H1 (cell line): ENCODE results near the gene SPHK1. TPM values are rescaled to one million over a fixed set of nuclear protein-coding genes. Genes with fewer than 3 reads are reported as not detected.
A peak's percentile ranks its signal among the peaks of the same experiment; 100 is the strongest.

Experiments
- CTCF ChIA-PET: fragments of 300-600 bp; sonication (Branson Sonifier 250); formaldehyde crosslinking; loops from one replicate; lab custom pipeline; 2021; ENCODE audit not compliant: partially characterized antibody; lab: Charles Lee
- POLR2A ChIA-PET: fragments of 300-600 bp; sonication (Branson Sonifier 250); formaldehyde crosslinking; loops from one replicate; lab custom pipeline; 2021; ENCODE audit warnings: inconsistent platforms; ENCODE audit not compliant: partially characterized antibody; lab: Charles Lee
- DNase-seq, 2 experiments: peaks; one replicate each; pipeline versions ENCODE4 v3.0.0 to v3.0.0-alpha.2; 2010 to 2022; ENCODE audit warnings: low spot score in 2 of 2, low read depth in 1 of 2, mixed read lengths in 1 of 2
- FAIRE-seq: peaks from 2 replicates; lab custom pipeline; 2011; peaks lifted over from hg19 to GRCh38; lab: Jason Lieb, UNC
- H2AFZ ChIP-seq: 2 replicates; pipeline ENCODE4 v1.8.1; 2012; ENCODE audit warnings: low read length, inconsistent platforms
- H2AK5ac ChIP-seq: 2 replicates; pipeline ENCODE4 v1.6.1; 2013; ENCODE audit warnings: low read depth, low read length
- H2BK120ac ChIP-seq: replicated peaks from 2 replicates; pipeline ENCODE3; 2013; ENCODE audit warnings: low read depth, low read length, inconsistent platforms
- H2BK12ac ChIP-seq: 2 replicates; pipeline ENCODE4 v1.6.1; 2013; ENCODE audit warnings: low read depth, low read length
- H2BK15ac ChIP-seq: 2 replicates; pipeline ENCODE4 v1.6.1; 2013; ENCODE audit warnings: low read length
- H2BK20ac ChIP-seq: 2 replicates; pipeline ENCODE4 v1.6.1; 2013; ENCODE audit warnings: low read length
- H2BK5ac ChIP-seq: 2 replicates; pipeline ENCODE4 v1.6.1; 2013; ENCODE audit warnings: low read depth, low read length
- H3K14ac ChIP-seq: 2 replicates; pipeline ENCODE4 v1.6.1; 2013; ENCODE audit warnings: inconsistent platforms; ENCODE audit not compliant: insufficient read length
- H3K18ac ChIP-seq: 2 replicates; pipeline ENCODE4 v1.6.1; 2013; ENCODE audit warnings: low read length; ENCODE audit errors: extremely low read depth
- H3K23ac ChIP-seq: 2 replicates; pipeline ENCODE4 v1.6.1; 2013; ENCODE audit warnings: inconsistent platforms; ENCODE audit not compliant: insufficient read length
- H3K23me2 ChIP-seq: 2 replicates; pipeline ENCODE4 v1.6.1; 2013; ENCODE audit warnings: low read depth, low read length
- H3K27ac ChIP-seq: 2 replicates; pipeline ENCODE4 v1.6.1; 2011; ENCODE audit warnings: low read depth, low read length, inconsistent platforms
- H3K27me3 ChIP-seq, 4 experiments: replicated peaks in 1 of 4; 1 replicate in 1 of 4; 2 replicates in 3 of 4; pipeline versions ENCODE4 v1.6.1 to v1.8.1; 2011 to 2013; ENCODE audit warnings: low read length in 3 of 4, mild to moderate bottlenecking in 3 of 4, inconsistent platforms in 2 of 4, mixed read lengths in 2 of 4, moderate library complexity in 1 of 4; ENCODE audit not compliant: control insufficient read depth in 3 of 4, insufficient read depth in 3 of 4; ENCODE audit errors: extremely low read depth in 1 of 4
- H3K36me3 ChIP-seq, 4 experiments: 2 replicates each; pipeline versions ENCODE4 v1.6.1 to v1.8.1; 2011 to 2013; ENCODE audit warnings: mild to moderate bottlenecking in 4 of 4, low read length in 3 of 4, moderate library complexity in 2 of 4, control low read depth in 1 of 4, inconsistent platforms in 1 of 4; ENCODE audit not compliant: insufficient read depth in 4 of 4, control insufficient read depth in 2 of 4
- H3K4ac ChIP-seq: replicated peaks from 2 replicates; pipeline ENCODE3; 2013; ENCODE audit warnings: low read length, low read depth, mixed read lengths, inconsistent platforms; ENCODE audit not compliant: insufficient read length
- H3K4me1 ChIP-seq, 4 experiments: replicated peaks in 1 of 4; 1 replicate in 1 of 4; 2 replicates in 3 of 4; pipeline versions ENCODE4 v1.6.1 to v1.8.1; 2011 to 2013; ENCODE audit warnings: low read length in 3 of 4, inconsistent platforms in 2 of 4, mixed read lengths in 1 of 4; ENCODE audit not compliant: insufficient read depth in 4 of 4, control insufficient read depth in 3 of 4
- H3K4me2 ChIP-seq, 2 experiments: 2 replicates each; pipeline versions ENCODE4 v1.6.1 to v1.8.1; 2011 to 2013; ENCODE audit warnings: low read depth in 2 of 2, low read length in 2 of 2, control low read depth in 1 of 2, inconsistent platforms in 1 of 2, mild to moderate bottlenecking in 1 of 2; ENCODE audit not compliant: insufficient read depth in 1 of 2
- H3K4me3 ChIP-seq, 4 experiments: fragments of 200-600, 300-600 bp in 1 of 4; sonication (generic), shearing (Covaris generic), sonication (Bioruptor Twin) in 1 of 4; 2 replicates each; pipeline versions ENCODE4 v1.5.1 to v1.8.1; 2011 to 2016; ENCODE audit warnings: low read length in 4 of 4, low read depth in 3 of 4, control low read depth in 2 of 4, inconsistent platforms in 2 of 4, mild to moderate bottlenecking in 2 of 4, mixed read lengths in 1 of 4, moderate library complexity in 1 of 4; ENCODE audit not compliant: insufficient read depth in 2 of 4; ENCODE audit errors: extremely low read depth in 1 of 4
- H3K56ac ChIP-seq: replicated peaks from 2 replicates; pipeline ENCODE3; 2013; ENCODE audit warnings: low read depth, mild to moderate bottlenecking, mixed read lengths, low read length, inconsistent platforms; ENCODE audit not compliant: insufficient read length
- H3K79me1 ChIP-seq: 2 replicates; pipeline ENCODE4 v1.6.1; 2013; ENCODE audit warnings: low read depth, low read length, control low read depth
- H3K79me2 ChIP-seq, 2 experiments: 2 replicates each; pipeline versions ENCODE4 v1.6.1 to v1.8.1; 2012 to 2013; ENCODE audit warnings: low read length in 2 of 2, mild to moderate bottlenecking in 2 of 2, inconsistent platforms in 1 of 2; ENCODE audit not compliant: insufficient read depth in 2 of 2, control insufficient read depth in 1 of 2
- H3K9ac ChIP-seq, 4 experiments: replicated peaks in 1 of 4; 1 replicate in 1 of 4; 2 replicates in 3 of 4; pipeline versions ENCODE4 v1.6.1 to v1.8.1; 2011 to 2013; ENCODE audit warnings: low read depth in 3 of 4, low read length in 3 of 4, control low read depth in 2 of 4, mild to moderate bottlenecking in 2 of 4, moderate library complexity in 2 of 4, inconsistent platforms in 1 of 4; ENCODE audit errors: extremely low read depth in 1 of 4
- H3K9me3 ChIP-seq, 2 experiments: 2 replicates each; pipeline versions ENCODE4 v1.6.1 to v1.8.1; 2012 to 2013; ENCODE audit warnings: mild to moderate bottlenecking in 2 of 2, moderate library complexity in 2 of 2, control low read depth in 1 of 2, inconsistent platforms in 1 of 2, low read depth in 1 of 2, low read length in 1 of 2, mixed read lengths in 1 of 2; ENCODE audit not compliant: insufficient read depth in 2 of 2
- H4K20me1 ChIP-seq, 2 experiments: replicated peaks in 1 of 2; 2 replicates each; pipeline versions ENCODE3 to v1.8.1; 2011 to 2013; ENCODE audit warnings: inconsistent platforms in 2 of 2, low read length in 2 of 2, mild to moderate bottlenecking in 1 of 2; ENCODE audit not compliant: insufficient read depth in 2 of 2, control insufficient read depth in 1 of 2
- H4K5ac ChIP-seq: 2 replicates; pipeline ENCODE4 v1.6.1; 2013; ENCODE audit warnings: low read length, low read depth, mixed read lengths, inconsistent platforms; ENCODE audit not compliant: insufficient read length
- H4K8ac ChIP-seq: 2 replicates; pipeline ENCODE4 v1.8.0; 2013; ENCODE audit warnings: mild to moderate bottlenecking, moderate library complexity, low read length, inconsistent platforms; ENCODE audit not compliant: insufficient read depth; ENCODE audit errors: extremely low read depth
- H4K91ac ChIP-seq: replicated peaks from 2 replicates; pipeline ENCODE3; 2013; ENCODE audit warnings: low read length, mixed read lengths, inconsistent platforms; ENCODE audit not compliant: insufficient read length
- BRCA1 ChIP-seq: IDR thresholded peaks from 2 replicates; pipeline ENCODE4 v1.6.1; 2012; ENCODE audit warnings: low read depth, low read length, improper control_type of control experiment
- EP300 ChIP-seq, 2 experiments: IDR thresholded peaks; 1 replicate in 1 of 2; 2 replicates in 1 of 2; pipeline ENCODE4 v1.6.1; 2011 to 2012; ENCODE audit warnings: low read depth in 2 of 2, low read length in 2 of 2, mild to moderate bottlenecking in 2 of 2, borderline replicate concordance in 1 of 2, inconsistent platforms in 1 of 2, moderate library complexity in 1 of 2
- JUN ChIP-seq: IDR thresholded peaks from 2 replicates; pipeline ENCODE4 v1.6.1; 2011; ENCODE audit warnings: low read depth, mild to moderate bottlenecking, improper control_type of control experiment, low read length
- KDM4A ChIP-seq: IDR thresholded peaks from one replicate; pipeline ENCODE4 v1.7.1; 2012; ENCODE audit warnings: low read depth, mild to moderate bottlenecking, moderate library complexity, low read length, inconsistent platforms; ENCODE audit not compliant: severe bottlenecking
- NRF1 ChIP-seq: IDR thresholded peaks from 2 replicates; pipeline ENCODE4 v1.6.1; 2011; ENCODE audit warnings: mild to moderate bottlenecking, low read depth, low read length, improper control_type of control experiment
- SAP30 ChIP-seq: fragments of 300-600 bp; sonication (generic); IDR thresholded peaks from 2 replicates; pipeline ENCODE4 v1.7.1; 2012; ENCODE audit warnings: low read length, moderate library complexity, mild to moderate bottlenecking, inconsistent platforms; ENCODE audit not compliant: insufficient read depth, insufficient replicate concordance
- SP4 ChIP-seq: IDR thresholded peaks from 2 replicates; pipeline ENCODE4 v1.6.1; 2012; ENCODE audit warnings: low read length, inconsistent platforms
- WGBS, 2 experiments: shearing (Covaris generic) in 1 of 2; methylation state at CpG; one replicate each; pipeline versions ENCODE4 v1.1.6 to v1.1.7; 2013 to 2015; ENCODE audit warnings: low lambda C conversion rate in 2 of 2, mixed read lengths in 2 of 2, inconsistent platforms in 1 of 2, low coverage in 1 of 2, missing lambda C conversion rate in 1 of 2; ENCODE audit not compliant: insufficient replicate concordance in 2 of 2, insufficient coverage in 1 of 2, insufficient read length in 1 of 2; ENCODE audit errors: extremely low coverage in 1 of 2, missing lambda C conversion rate in 1 of 2; 5-methylcytosine and 5-hydroxymethylcytosine counted together
- polyA plus RNA-seq, 7 experiments: library from polyadenylated mRNA; depleted of rRNA in 3 of 7; stranded (reverse) in 5 of 7; unstranded in 2 of 7; fragments of >200 nt in 5 of 7; fragments of 200-250 nt in 2 of 7; gene quantifications; 1 replicate in 5 of 7; 2 replicates in 1 of 7; 4 replicates in 1 of 7; pipeline versions ENCODE4 v1.2.1 to v1.2.3, GENCODE V29; 2011 to 2013; ENCODE audit warnings: missing spikeins in 2 of 7, mixed read lengths in 2 of 7
- total RNA-seq: library from RNA; stranded (reverse); fragmentation: NEBNext Ultra II Directional; extraction: Animal tissue kit (Norgen Biotek cat#: 25700); gene quantifications from 2 replicates; pipeline ENCODE4 v1.2.1, GENCODE V29; 2021
- TF ChIP-seq, protein P1 (sequence below): IDR thresholded peaks from 2 replicates; pipeline ENCODE4 v1.6.1; 2012; ENCODE audit warnings: inconsistent platforms

Gene SPHK1
- total and polyA plus RNA-seq, 2 of the 8 experiments (the other 6 are each of a cell fraction or from before 2014, with no cell fraction given): 2.4 TPM

DNA sequence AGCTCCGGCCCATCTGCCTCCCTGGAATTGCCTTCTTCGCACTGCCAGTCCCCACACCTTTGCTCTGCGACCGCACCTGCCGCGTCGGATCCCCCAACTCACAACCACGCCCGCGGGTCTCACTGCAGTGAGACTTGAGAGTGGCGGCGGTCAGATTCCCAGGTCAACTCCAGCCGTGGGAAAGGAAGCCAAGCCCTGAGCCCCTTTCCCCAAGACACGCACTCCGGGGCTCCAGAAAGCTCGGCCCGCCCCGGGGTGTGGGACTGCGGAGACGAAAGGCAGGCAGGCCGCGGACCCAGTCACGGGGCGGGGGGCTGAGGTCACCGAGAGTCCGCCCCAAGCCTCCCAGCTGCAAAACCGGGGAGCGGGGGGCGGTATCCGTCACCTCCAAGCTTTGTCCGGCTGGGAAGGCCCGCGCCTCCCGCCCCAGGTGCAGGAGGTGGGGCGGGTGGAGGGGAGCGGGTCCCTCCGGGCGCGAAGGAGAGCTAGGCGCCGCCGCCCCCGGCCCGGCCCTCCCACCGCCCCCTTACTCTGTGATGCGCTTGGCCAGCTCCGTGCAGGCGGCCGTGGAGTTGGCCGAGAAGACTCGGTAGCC, 31.3 kb upstream of the SPHK1 start:
- peak overlapping the region; percentile 67 to 87 (median 72) for H3K4me3 ChIP-seq
- H3K79me1 ChIP-seq: peaks cover 4% of the 10 kb centered on the region; the same call in 1 of the 2 replicates
- H2AFZ ChIP-seq: no peak overlapping the region
- H3K36me3 ChIP-seq: no peaks in the 10 kb centered on the region; a peak in 1 of 8 replicates
- CTCF ChIA-PET: interaction anchor here (0.8 to 29.3 kb wide), 10 partner anchors 12 to 328 kb away, joined by 3 to 635 read pairs (median 4); partner anchors contain the start of gene SPHK1
- peak overlapping the region; percentile 94 to 100 for H3K4me2 ChIP-seq
- FAIRE-seq (no peak), DNase-seq (peak in 1 of 2 experiments; percentile 62)
- peaks cover 0 to 6% (median 0%) of the 10 kb centered on the region in 4 experiments; a peak in 3 of 7 replicates for H3K4me1 ChIP-seq
- H4K91ac ChIP-seq: no peak overlapping the region
- H3K9ac ChIP-seq: peak overlapping the region in 3 of 4 experiments; percentile 19 to 59 (median 37); a peak in 5 of 7 replicates
- no peak overlapping the region for H2BK20ac ChIP-seq
- H3K23ac ChIP-seq: no peak overlapping the region
- H3K18ac ChIP-seq: no peak overlapping the region
- H3K9me3 ChIP-seq: no peaks in the 10 kb centered on the region
- no peak overlapping the region for H2BK5ac ChIP-seq
- no peak overlapping the region for H4K5ac ChIP-seq
- peaks cover 0 to 10% of the 10 kb centered on the region in 2 experiments; a peak in 1 of 4 replicates for H3K79me2 ChIP-seq
- no peak overlapping the region for H3K27ac ChIP-seq
- no peak overlapping the region for H3K4ac ChIP-seq
- H3K27me3 ChIP-seq: no peaks in the 10 kb centered on the region
- TF ChIP-seq SAP30 (peak; percentile 81), BRCA1 (no peak), JUN (no peak), SP4 (no peak), KDM4A (peak; percentile 46), EP300 (IDR thresholded peaks at IDR 0.05; ENCODE audit: borderline replicate concordance in 1 of 2, low read depth in 2 of 2, low read length in 2 of 2) (no peak), NRF1 (no peak)
- TF ChIP-seq, protein P1, sequence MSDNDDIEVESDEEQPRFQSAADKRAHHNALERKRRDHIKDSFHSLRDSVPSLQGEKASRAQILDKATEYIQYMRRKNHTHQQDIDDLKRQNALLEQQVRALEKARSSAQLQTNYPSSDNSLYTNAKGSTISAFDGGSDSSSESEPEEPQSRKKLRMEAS: no peak
- no peak overlapping the region for H2AK5ac ChIP-seq
- H2BK12ac ChIP-seq: no peak overlapping the region
- H2BK15ac ChIP-seq: no peak overlapping the region
- peak overlapping the region; percentile 46 for H3K56ac ChIP-seq
- H4K8ac ChIP-seq: no peak overlapping the region
- H2BK120ac ChIP-seq: no peak overlapping the region
- H3K14ac ChIP-seq: no peak overlapping the region
- WGBS, 2 experiments: 10% methylated on average over 13 of the region's 51 CpGs; no CpG with 5 or more reads in 1 of the 2 experiments
- POLR2A ChIA-PET: interaction anchor here (0.6 to 2.3 kb wide), 13 partner anchors 10 to 374 kb away, joined by 3 to 15 read pairs (median 4); partner anchors contain the start of genes ACOX1, SPHK1 and TEN1
- H4K20me1 ChIP-seq: peaks cover 0 to 4% of the 10 kb centered on the region in 2 experiments
- H3K23me2 ChIP-seq: peaks cover 9% of the 10 kb centered on the region; the same call in 1 of the 2 replicates
